ENCODE data around the gene POC5.
"Not testable (repeated sequence)": the region's sequence is repeated elsewhere in the genome, so short reads cannot be mapped to it uniquely, and the experiment has no call there.

The POC5 gene

DNA sequence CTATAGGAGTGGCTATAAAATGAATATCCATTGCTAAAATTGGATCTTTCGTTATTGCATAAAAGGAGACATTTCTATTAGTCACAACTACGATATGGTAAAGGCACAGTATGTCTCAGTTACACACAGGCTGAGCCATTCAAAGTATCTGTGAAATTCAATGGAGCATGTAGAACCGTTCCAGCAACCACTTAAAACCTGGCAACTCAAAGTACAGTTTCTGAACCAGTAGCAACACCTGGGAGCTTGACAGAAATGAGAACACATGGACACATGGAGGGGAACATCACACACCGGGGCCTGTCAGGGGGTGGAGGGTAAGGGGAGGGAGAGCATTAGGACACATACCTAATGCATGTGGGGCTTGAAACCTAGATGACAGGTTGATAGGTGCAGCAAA is 15.4 kb downstream of the POC5 start:
- DNase-seq (ENCODE audit: low spot score), result no peak

DNA sequence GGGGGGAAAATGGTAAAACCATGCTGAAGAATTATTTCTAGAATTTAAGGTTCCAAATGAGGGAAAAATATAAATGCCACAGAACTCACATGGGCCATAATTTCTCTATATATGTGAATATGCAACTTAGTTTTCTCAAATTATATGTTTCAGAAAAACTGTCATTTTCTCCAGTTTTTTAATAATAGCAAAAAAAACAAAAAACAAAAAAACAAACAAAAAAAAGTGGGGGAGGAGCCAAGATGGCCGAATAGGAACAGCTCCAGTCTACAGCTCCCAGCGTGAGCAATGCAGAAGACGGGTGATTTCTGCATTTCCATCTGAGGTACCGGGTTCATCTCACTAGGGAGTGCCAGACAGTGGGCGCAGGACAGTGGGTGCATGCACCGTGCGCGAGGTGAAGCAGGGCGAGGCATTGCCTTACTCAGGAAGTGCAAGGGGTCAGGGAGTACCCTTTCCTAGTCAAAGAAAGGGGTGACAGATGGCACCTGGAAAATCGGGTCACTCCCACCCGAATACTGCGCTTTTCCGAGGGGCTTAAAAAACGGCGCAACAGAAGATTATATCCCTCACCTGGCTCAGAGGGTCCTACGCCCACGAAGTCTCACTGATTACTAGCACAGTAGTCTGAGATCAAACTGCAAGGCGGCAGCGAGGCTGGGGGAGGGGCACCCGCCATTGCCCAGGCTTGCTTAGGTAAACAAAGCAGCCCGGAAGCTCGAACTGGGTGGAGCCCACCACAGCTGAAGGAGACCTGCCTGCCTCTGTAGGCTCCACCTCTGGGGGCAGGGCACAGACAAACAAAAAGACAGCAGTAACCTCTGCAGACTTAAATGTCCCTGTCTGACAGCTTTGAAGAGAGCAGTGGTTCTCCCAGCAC is 21.5 kb downstream of the POC5 start:
- not testable (repeated sequence) for DNase-seq (ENCODE audit: low spot score)

DNA sequence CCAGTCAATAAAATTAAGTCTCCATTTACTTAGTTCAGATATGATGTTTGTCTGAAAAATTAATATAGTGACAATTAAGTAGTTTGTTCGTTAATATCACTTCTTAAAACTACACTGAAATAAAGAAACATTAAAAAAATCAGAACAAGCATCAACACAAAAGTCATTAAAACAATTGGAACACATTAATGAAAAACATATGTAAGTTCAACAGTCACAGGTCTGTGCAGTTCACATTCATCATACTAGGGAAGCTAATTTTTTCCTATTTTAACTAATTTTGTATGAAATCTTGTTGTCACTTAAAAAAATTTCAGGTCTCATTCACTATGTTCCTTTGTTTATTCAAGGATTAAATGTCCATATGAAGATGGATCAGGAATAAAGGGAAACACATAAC is 22.5 kb downstream of the POC5 start:
- no peak for DNase-seq (ENCODE audit: low spot score)

DNA sequence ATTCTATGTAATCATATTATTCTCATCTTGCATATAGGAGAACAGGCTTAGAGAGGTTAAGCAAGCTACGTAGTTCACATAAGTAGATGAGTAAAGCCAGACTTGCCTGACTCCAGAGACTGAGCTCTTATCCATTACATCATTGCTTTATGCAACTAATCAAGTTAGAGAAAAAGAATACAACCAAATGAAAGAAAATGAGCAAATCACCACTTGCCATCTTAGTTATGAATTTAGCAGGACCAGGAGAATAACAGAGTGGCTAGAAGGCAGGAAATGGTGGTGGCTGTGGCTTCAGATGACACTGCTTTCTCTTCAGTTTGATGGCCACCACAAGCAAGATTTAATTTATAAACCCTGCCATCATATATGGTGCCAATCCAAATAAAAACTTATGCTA is 26.6 kb downstream of the POC5 start:
- DNase-seq (ENCODE audit: low spot score), result no peak

DNA sequence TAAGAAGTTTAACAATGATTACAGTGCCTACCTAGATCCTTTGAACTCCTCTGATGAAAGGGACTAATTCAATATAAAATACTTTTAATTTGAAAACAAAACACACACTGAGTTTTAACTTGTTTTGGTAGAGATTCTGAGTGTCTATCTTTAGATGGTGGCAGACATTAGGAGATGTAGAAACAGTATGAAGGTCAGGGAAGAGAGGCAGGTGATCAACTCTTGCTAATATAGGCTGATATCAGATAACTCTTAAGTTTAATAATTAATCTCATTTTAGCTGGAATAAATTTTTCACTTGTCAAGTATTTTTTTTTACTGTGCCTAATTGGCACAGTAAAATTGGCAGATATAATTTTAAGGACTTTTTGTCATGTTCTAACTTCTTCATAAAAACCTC is 30.8 kb downstream of the POC5 start:
- no peak for DNase-seq (ENCODE audit: low spot score)

DNA sequence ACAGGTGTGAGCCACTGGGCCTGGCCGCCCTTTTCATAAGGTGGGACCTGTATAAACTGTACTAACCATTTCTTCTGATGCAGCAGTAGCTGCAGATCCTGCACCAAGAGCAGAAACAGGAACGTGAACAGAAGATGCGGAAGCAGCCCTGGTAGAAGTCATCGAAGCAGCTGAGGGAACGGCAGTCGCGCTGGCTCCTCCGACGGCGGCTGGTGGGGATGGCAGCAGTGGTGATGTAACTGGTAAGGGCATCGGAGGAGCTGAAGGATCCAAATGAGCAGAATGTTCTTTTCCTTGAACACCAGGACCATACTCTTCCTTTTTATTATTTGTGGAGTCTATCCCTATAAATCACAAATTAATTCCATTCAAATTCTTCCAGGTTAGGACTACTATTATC is 32.1 kb downstream of the POC5 start:
- no peak for DNase-seq (ENCODE audit: low spot score)

DNA sequence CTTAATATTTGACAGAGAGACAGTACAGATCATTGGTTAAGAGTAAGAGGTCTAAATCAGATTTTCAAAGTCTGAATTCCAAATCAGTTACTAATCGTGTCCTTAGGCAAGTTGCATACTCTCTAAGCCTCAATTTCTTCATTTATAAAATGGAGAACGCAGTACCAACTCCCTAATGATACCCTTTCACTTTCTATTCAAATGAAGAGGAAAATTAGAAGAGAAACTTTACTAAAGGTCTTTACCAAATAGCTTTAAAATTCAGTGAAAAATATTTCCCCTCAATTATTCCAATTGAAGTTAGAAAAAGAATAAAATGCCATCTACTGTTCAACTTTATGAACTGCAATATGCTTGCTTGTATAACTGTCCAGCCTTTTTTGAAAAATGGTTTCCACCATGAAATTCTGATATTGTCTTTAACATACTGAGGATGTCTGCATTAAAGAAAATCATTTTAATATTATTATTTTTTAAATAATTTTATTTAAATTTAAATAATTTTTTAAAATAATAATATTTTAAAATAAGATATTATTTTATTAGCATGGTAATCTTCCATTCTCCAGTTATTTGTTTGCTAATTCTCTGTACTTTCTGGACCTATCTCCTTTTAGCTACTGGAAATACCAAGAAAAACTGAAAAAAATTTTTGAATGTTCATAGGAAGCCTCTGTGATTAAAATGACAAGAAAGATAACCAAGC is 36.0 kb downstream of the POC5 start:
- DNase-seq (ENCODE audit: low spot score), result no peak

DNA sequence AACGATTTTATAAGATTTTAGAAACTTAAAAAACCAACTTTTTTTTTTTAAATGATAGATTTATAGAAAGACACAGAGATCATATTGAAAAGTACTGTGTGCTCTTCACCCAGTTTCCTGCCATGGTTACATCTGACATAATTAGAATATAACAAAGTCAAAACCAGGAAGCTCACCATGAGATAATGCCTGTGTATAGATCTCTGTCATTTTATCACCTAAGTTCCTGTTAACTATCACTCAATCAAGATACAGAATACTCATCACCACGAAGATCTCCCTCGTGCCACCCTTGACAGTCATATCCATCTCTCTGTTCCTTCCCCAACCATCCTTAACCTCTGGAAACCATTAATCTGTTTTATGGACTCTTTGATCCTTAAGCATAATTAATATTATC is 39.1 kb downstream of the POC5 start:
- DNase-seq (ENCODE audit: low spot score), result no peak

DNA sequence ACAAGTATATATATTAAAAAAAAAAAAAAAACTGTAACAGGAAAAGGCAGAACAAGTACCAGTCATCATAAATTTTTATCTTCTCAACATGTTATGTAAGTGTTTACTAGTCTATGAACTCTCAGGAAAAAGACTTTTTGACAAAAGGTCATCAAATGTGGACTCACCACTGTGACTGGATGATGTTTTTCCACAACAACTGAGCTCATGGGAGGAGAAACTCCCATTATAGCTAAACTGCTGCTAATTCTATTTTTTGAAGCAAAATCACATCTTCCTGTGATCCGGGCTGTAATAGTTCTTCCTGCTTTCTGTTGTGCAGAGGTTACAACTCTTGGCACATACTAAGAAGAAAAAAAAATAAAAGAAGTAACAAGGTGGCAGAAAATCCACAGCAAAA is 39.6 kb downstream of the POC5 start:
- DNase-seq (ENCODE audit: low spot score), result no peak

DNA sequence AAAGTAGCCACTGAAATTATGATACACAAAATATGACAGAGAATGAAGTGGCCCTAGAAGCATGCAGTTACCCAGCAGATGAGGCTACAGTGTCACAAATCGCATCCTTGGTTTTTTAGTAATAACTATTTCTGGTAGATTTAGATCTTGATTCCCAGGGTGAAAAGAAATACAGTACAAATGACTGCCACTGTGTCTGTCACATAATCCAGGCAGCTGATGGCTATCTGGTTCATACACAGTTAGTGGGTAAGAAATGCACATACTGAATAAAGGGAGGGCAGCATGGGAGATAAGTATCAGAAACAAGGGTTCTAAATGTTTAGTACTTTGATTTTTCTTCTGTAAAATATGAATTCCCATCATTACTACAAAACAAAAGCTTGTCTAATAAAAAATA is 41.5 kb downstream of the POC5 start:
- no peak for DNase-seq (ENCODE audit: low spot score)

DNA sequence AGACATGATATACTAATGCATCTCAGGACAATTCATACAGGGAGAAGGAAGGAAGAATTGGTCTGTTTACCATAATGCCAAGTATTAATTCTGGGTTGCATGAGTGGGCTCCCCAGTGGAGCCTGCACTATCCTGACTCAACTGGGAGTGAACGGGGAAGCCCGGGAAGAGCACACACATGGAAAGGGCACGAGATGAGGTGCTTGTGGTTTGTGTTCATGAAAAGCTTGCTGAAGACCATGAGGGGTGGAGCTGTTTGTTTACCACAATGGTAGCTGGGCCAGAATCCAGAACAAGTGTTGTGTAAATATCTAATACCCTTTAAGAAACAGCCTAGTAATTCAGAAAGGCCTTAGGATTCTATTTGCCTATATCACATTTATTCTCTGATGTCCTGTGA is 44.6 kb downstream of the POC5 start:
- DNase-seq (ENCODE audit: low spot score), result no peak

DNA sequence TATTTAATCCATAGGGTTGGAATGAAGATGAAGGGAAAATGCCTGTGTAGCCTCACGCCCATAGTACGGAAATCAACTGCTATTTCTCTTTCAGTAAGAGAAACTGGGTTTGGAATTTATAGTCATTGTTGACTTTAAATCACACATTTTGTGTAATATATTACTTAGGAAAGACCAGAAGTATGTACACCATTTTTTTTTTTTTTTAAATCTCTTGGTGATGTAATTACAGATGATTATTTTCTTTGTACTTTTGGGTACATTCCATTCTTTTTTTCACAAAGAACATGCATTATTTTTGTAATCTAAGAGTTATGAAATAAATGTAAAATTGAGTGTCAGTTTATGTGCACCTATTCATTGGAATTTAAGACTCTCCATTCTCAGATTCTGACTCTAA is 45.7 kb downstream of the POC5 start:
- DNase-seq (ENCODE audit: low spot score), result no peak

DNA sequence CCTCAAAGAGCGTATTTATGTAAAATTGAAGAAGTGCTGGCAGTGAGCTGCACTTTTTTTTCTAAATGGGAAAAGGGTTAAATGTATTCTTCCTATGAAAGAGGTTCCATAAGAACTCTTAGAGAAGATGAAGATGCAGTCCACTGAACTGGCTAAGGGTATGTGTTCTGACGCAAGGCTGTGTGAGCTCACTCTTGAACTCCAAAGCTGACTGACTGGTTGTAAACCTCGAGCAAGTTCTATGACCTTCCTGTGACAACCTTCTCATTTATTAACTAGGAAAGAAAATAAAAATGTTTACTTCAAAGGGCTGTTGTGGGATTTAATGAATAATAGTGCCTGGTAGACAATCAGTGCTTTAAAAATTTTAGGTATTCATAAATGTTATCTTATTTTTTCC is 46.7 kb downstream of the POC5 start:
- no peak for DNase-seq (ENCODE audit: low spot score)

DNA sequence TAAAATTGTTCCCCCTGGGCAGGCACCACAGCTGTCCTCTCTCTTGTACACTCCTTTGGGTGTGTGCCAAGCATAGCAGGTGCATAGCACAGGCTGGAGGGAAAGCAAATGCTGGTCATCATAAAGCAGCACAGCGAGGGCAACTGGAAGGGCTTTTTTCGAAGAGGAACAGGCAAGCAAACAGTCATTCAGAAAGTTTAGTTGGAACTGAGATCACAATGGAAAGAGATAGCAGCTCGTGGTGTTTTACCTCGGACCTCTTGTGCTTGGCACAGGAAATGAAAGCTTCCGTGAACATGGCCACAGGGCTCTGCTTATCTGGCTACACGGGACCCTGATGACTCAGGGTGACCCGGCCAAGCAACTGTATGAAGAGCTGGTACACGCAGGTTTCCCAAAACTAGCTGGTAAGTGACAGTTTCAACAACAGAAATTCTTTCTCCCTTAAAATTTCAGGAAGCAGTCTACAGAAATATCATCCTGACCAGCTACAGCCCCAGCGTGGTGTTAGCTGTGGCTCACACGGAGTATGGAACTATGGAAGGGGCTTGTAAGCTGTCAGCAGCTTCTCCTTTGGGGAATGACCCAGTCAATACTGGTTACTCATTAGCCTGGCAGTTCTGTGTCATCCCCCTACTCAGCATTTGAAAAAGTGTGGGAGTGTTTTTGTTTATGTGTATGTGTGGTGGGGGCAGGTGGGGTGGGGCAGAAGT is 48.1 kb downstream of the POC5 start:
- peak; percentile 21 for DNase-seq (ENCODE audit: low spot score)

DNA sequence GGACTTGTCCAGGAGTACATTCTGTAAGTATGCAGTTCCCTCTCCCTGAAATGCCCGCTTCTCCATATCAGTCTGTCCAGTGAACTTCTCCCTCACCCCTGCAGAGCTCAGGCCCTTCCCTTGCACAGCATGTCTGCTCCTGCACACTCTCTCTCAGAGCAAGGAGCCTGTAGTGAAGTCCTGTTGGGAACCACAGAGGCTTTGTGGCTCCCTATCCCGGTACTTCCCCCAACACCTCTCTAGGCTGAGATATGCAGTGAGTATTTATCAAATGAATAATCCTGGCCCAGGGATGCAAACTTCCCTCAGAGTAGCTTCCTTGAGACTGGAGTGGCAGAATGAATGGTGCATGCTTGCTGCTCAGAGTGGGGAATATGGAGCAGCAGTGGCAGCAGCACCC is 48.8 kb downstream of the POC5 start:
- no peak for DNase-seq (ENCODE audit: low spot score)

DNA sequence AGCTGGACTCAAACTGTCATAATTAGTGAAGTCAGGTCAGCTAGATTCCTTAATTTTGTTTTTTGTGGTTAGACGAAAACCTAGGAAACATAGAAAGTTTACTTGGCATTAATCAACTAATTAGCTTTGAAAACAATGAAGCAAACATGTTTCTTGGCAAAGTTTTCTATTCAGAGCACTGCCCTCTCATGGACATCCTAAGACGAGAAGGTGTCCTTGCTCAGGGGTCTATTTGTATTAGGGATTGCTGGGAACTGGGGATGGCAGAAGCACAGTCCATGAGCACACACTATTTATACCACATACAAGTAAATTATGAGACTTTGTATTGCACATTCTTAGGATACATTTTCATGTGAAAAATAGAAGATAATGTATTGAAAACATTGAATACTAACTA is 49.7 kb downstream of the POC5 start:
- no peak for DNase-seq (ENCODE audit: low spot score)

DNA sequence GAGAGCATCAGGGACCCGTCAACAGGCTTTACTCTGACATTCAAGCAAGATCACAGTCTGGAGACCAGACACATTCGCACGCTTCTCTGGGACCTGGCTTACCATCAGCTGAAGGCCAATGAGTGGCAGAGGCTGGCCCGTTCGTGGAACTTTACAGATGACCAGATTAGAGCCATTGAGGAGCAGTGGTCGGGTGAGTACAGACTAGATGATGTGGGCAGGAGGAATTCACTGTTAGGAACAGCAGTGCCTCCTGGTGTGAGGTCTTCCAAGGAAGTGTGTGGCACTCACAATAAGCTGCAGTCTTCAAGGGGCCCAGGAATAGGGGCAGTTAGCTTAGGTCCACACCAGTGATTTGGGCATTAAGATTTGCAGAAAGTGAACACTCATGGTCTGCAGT is 50.4 kb downstream of the POC5 start:
- no peak for DNase-seq (ENCODE audit: low spot score)

DNA sequence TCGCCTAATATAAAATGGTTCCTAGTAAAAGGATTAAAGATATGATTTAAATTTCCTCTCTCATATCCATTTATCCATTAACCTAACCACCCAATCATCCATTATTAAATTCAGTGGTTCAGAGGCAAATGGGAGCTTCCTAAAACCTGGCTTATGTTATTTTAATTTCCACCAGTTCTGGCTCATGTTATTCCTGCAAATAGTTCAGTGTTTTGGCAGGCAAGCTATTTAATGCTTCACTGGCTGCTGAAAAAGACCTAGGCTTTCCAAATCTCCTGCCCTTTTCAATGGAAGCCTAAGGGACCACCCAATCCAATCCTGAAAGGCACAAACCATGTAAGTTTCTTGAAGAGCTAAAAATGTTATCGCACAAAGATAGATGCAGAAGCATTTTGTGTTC is 52.3 kb downstream of the POC5 start:
- DNase-seq (ENCODE audit: low spot score), result no peak

DNA sequence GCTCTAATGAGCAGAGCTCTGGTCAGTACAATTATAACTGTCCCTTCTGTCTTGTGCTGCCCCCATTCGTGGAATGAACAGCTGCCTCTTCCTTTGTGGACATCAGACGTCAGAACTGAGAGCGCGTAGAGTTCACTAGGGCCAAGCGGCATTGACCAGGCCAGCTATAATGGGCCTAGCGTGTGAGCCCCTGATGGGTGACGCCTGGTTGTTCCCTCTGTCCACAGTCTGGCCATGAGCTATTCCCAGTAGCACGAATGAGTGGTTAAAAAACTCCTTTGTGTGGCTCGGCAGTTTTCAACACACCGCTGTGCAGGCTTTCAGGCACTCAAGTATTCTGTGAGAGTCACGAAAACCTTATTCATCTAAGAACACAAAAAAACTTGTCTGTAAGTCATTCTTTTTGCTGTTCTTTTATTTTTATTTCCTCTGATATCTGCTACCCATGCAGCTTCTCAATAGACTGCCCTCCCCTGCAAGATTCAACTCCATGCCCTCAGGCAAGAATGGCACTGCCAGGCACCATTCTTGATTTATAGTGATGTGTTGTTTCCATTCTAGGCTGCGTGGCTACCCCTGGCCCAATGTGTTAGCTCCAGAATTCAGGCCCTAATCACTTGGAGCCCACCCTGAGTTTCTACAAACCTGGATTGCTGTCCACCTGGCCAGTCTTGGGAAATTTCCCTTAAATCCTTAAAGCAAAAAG is 53.5 kb downstream of the POC5 start:
- DNase-seq (ENCODE audit: low spot score), result no peak

DNA sequence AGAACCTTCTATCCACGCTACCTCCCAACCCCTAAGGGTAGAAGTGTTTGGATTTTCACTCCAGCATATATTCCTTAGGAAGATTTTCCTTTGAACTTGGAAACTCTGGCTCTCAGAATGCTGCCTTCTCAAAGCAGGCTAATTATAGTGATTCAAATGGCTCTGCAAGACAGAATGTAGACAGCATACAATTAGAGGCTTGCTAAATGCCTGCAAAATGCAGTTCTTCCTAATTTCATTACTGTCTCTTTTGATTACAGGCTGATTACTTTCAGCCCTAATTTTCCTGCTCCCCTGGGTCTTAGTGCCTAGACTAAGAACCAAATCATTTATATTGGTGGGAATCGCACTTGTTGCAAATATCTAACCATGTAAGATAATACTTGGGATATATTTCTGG is 55.2 kb downstream of the POC5 start:
- no peak for DNase-seq (ENCODE audit: low spot score)

DNA sequence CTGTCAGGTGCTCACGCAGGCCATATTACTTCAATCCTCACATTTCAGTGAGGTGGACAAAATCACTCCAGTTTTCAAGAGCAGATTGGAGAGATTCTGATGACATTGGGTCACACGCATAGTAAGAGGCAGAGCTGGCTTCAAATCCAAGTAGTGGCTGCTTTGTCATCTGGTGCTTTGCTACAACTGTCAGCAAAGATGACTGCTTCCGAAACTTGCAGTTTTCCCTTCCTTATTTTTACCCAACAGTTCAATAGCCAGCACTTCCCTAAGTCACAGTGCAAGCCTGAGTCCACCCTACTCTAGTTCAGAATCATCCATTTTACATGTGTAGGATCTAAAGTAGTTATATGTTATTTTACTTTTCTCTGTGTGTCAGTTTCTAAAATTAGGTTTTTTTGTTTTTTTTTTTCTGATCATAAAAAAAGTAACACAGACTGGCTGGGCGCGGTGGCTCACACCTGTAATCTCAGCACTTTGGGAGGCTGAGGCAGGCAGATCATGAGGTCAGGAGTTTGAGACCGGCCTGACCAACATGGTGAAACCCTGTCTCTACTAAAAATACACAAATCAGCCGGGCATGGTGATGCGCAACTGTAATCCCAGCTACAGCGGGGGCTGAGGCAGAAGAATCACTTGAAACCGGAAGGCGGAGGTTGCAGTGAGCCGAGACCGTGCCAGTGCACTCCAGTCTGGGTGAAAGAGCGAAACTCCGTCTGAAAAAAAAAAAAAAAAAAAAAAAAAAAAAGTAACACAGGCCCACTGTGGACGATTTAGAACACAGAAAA is 56.4 kb downstream of the POC5 start:
- no peak for DNase-seq (ENCODE audit: low spot score)
